ENCODE data around the gene RSPRY1. TPM values are rescaled to one million over a fixed set of nuclear protein-coding genes. Genes with fewer than 3 reads are reported as not detected.
A peak's percentile ranks its signal among the peaks of the same experiment; 100 is the strongest.

The RSPRY1 gene
- total RNA-seq, 4 donors from 2014 or later = 27.9 to 77.7 (median 53.2) TPM

- intact Hi-C loops (cut with DNase I; ENCODE audit: low total_unique reads) = no loop called here
- TF ChIP-seq CTCF (IDR thresholded peaks at IDR 0.05) (no peak), POLR2A (IDR thresholded peaks at IDR 0.05) (no peak)
- Histone ChIP-seq H3K4me3 (no peak overlapping the region), H3K27ac (peak overlapping the region in 1 of 2 donors; percentile 2), H3K36me3 (no peaks in the 10 kb centered on the region), H3K27me3 (no peaks in the 10 kb centered on the region), H3K4me1 (no peaks in the 10 kb centered on the region), H3K9me3 (no peaks in the 10 kb centered on the region)
- DNase-seq = no peak
These were observed 90.5 kb downstream of the RSPRY1 start for GRCh38 chr16:57276596-57276995.

- Histone ChIP-seq H3K27ac (no peak overlapping the region), H3K9me3 (no peaks in the 10 kb centered on the region), H3K36me3 (no peaks in the 10 kb centered on the region), H3K27me3 (no peaks in the 10 kb centered on the region), H3K4me3 (no peak overlapping the region), H3K4me1 (no peaks in the 10 kb centered on the region)
- DNase-seq = no peak
- intact Hi-C loops (cut with DNase I; ENCODE audit: low total_unique reads) = no loop called here
- TF ChIP-seq CTCF (IDR thresholded peaks at IDR 0.05) (no peak), POLR2A (IDR thresholded peaks at IDR 0.05) (no peak)
These were observed 91.5 kb downstream of the RSPRY1 start for GRCh38 chr16:57277586-57277985.

DNA sequence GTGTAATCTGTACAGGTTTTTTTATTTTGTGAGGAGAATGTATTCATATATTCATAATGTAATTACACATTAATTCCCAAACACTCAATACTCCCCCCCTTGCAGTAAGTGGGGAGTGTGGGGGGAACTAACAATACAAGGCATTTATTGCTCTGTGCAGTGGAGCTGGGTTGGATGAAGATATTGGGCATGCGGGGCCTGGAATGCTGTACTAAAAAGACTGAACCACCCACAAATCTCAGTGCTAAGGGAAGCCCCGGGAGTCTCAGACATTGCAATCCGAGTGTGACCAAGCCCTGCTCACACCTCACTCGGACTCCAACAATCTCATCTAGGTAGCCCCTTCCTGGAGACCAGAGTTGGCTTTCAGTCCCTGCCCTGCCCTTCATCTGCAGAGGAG lies 92.4 kb downstream of the RSPRY1 start:
- Histone ChIP-seq H3K36me3 (no peaks in the 10 kb centered on the region), H3K4me1 (no peaks in the 10 kb centered on the region), H3K27me3 (no peaks in the 10 kb centered on the region), H3K27ac (no peak overlapping the region), H3K9me3 (no peaks in the 10 kb centered on the region), H3K4me3 (no peak overlapping the region)
- TF ChIP-seq CTCF (IDR thresholded peaks at IDR 0.05) (no peak), POLR2A (IDR thresholded peaks at IDR 0.05) (no peak)
- intact Hi-C loops (cut with DNase I; ENCODE audit: low total_unique reads) = no loop called here
- no peak for DNase-seq

DNA sequence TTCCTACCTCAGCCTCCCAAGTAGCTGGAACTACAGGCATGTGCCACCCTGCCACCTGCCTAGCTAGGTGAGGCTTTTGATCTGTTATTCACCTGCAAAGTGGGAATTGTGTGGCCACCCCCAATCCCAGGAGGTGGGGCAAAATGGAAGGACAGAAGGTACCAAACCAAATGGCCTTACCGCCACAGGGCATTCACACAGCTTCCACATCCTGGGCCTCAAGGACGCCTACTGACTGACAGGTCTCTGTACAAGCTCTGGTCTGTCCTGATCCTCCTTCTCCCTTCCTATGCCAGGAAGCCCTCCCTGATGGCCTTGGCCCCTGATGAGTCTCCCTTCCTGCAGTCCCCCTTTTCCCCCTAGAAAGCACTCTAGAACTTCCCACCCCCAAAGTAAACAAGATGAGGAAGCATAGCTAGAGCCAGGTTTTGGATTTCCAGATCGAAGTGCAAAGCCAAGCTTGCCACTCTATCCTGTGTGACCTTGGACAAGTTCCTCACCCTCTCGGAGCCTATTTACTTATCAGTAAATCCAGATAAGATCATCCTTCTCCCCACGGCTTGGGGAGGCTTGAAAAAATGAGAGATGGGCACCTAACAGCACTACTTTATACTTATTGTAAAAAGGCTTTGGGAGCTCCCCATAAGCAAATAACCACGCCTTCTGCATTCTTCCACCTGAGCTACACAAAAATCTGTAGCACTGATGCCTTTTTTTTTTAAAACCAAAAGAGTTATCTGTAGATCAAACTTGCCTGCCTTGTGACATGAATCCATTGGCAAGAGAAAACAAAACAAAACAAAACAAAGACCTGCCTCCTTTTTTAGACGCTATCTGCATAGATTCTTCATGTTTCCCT lies 93.9 kb downstream of the RSPRY1 start:
- H3K4me3 ChIP-seq = no peak overlapping the region
- no peaks in the 10 kb centered on the region for H3K27me3 ChIP-seq
- H3K4me1 ChIP-seq = peaks cover 0 to 8% of the 10 kb centered on the region in 2 donors
- H3K36me3 ChIP-seq = no peaks in the 10 kb centered on the region
- H3K9me3 ChIP-seq = no peaks in the 10 kb centered on the region
- intact Hi-C loops (cut with DNase I; ENCODE audit: low total_unique reads) = no loop called here
- DNase-seq = no peak
- no peak overlapping the region for H3K27ac ChIP-seq
- no peak for TF ChIP-seq CTCF (IDR thresholded peaks at IDR 0.05)
- TF ChIP-seq POLR2A (IDR thresholded peaks at IDR 0.05) = no peak

DNA sequence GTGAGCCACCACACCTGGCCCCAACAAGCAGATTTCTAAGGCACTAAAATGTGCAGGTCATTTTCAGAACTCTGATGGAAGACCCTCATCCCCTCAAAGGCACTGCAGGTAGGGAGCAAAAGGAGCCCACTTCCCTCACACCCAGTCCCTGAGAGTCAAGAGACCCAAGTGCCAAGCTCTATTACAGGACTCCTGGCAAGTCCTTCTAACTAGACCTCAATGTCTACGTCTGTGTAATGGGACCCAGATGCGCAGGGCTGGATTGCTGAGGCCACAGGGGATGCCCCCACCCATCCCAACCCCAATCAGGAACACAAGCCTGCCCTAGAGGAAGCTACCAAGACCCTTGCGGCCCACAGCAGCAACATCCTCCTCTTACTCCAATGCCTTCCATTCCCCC lies 95.7 kb downstream of the RSPRY1 start:
- TF ChIP-seq POLR2A (IDR thresholded peaks at IDR 0.05) = no peak
- TF ChIP-seq CTCF (IDR thresholded peaks at IDR 0.05) = no peak
- H3K4me1 ChIP-seq = peaks cover 0 to 8% of the 10 kb centered on the region in 2 donors
- DNase-seq = no peak
- H3K9me3 ChIP-seq = no peaks in the 10 kb centered on the region
- no peaks in the 10 kb centered on the region for H3K36me3 ChIP-seq
- H3K27me3 ChIP-seq = no peaks in the 10 kb centered on the region
- intact Hi-C loops (cut with DNase I; ENCODE audit: low total_unique reads) = no loop called here
- no peak overlapping the region for H3K27ac ChIP-seq
- no peak overlapping the region for H3K4me3 ChIP-seq

Data from uterus (tissue), 4 donors.